Forelimb muscle (tissue), 1 donor: Measurements from ENCODE around the gene MINDY4. TPM values are rescaled to one million over a fixed set of nuclear protein-coding genes. Genes with fewer than 3 reads are reported as not detected.

ENCODE experiments used
- DNase-seq: peaks from one replicate; pipeline ENCODE4 v3.0.0-alpha.2; 2013; ENCODE audit warnings: low read depth
- polyA plus RNA-seq: library from polyadenylated mRNA; unstranded; fragments of 120-200 nt; gene quantifications from one replicate; pipeline ENCODE4 v1.2.1, GENCODE V29; 2013; ENCODE audit not compliant: insufficient read length

MINDY4 gene
- polyA plus RNA-seq, 1 donor: 5.2 TPM

- no peak for DNase-seq
These were observed 129.7 kb downstream of the MINDY4 start for GRCh38 chr7:30900803-30901362.

GRCh38 chr7:30901856-30902255 lies 130.6 kb downstream of the MINDY4 start:
- no peak for DNase-seq

- DNase-seq: no peak
These were observed 131.2 kb downstream of the MINDY4 start for GRCh38 chr7:30902466-30902865.

GRCh38 chr7:30903146-30903545 lies 131.9 kb downstream of the MINDY4 start:
- DNase-seq: no peak

- DNase-seq: no peak
These were observed 133.3 kb downstream of the MINDY4 start for GRCh38 chr7:30904561-30904960.

- DNase-seq: no peak
These were observed 134.1 kb downstream of the MINDY4 start for GRCh38 chr7:30905078-30906012.

- DNase-seq: no peak
These were observed 134.8 kb downstream of the MINDY4 start for GRCh38 chr7:30906014-30906413.

GRCh38 chr7:30906515-30907240 lies 135.5 kb downstream of the MINDY4 start:
- DNase-seq: no peak

- DNase-seq: no peak
These were observed 136.5 kb downstream of the MINDY4 start for GRCh38 chr7:30907527-30908267.

GRCh38 chr7:30908681-30909080 lies 137.5 kb downstream of the MINDY4 start:
- no peak for DNase-seq

GRCh38 chr7:30909431-30909830 lies 138.2 kb downstream of the MINDY4 start:
- DNase-seq: no peak

GRCh38 chr7:30910411-30911073 lies 139.3 kb downstream of the MINDY4 start:
- no peak for DNase-seq

GRCh38 chr7:30911133-30911532 lies 139.9 kb downstream of the MINDY4 start:
- DNase-seq: no peak

GRCh38 chr7:30911561-30911969 lies 140.3 kb downstream of the MINDY4 start, which contains the start of gene AQP1:
AQP1 (plus strand) TSS chr7:30911853; CDS start chr7:30911910, 57 bp downstream.
- DNase-seq: peak; percentile 69

- no peak for DNase-seq
These were observed 141.0 kb downstream of the MINDY4 start for GRCh38 chr7:30912021-30912730.

- no peak for DNase-seq
These were observed 141.4 kb downstream of the MINDY4 start for GRCh38 chr7:30912731-30912985.

- no peak for DNase-seq
These were observed 142.0 kb downstream of the MINDY4 start for GRCh38 chr7:30912986-30913811.

- DNase-seq: no peak
These were observed 142.8 kb downstream of the MINDY4 start for GRCh38 chr7:30913821-30914515.

GRCh38 chr7:30914596-30914995 lies 143.4 kb downstream of the MINDY4 start:
- DNase-seq: no peak
